ENCODE results near the gene NKX1-2. TPM values are rescaled to one million over a fixed set of nuclear protein-coding genes. Genes with fewer than 3 reads are reported as not detected.

NKX1-2 gene
- total and polyA plus RNA-seq, 5 donors from 2014 or later = not detected

DNA sequence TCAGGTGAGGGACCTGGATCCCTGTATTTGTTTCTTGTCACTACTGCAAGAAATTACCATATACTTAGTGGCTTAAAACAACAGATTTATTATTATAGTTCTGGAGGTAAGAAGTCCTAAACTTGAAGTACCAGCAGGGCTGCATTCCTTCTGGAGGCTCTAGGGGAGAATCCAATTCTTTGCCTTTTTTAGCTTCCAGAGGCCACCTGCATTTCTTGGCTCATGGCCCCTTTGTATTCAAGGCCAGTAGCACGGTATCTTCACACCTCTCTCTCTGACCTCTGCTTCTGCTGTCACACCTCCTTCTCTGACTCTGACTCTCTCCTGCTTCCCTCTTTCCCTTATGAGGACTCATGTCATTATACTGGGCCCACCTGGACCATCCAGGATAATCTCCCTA lies 9.6 kb upstream of the NKX1-2 start:
- Histone ChIP-seq H3K4me1 (ENCODE audit: control insufficient read depth, insufficient read depth, low read length, poor library complexity, severe bottlenecking) (peaks cover 12% of the 10 kb centered on the region), H3K36me3 (ENCODE audit: control insufficient read depth, insufficient read depth, low read length) (no peaks in the 10 kb centered on the region), H3K27ac (ENCODE audit: insufficient read depth, low read length, poor library complexity, severe bottlenecking) (no peak overlapping the region), H3K4me3 (ENCODE audit: low read depth, low read length) (no peak overlapping the region), H3K9me3 (ENCODE audit: control insufficient read depth in 2 of 2, low read length in 2 of 2) (no peaks in the 10 kb centered on the region), H3K27me3 (ENCODE audit: control insufficient read depth, insufficient read depth, low read length) (peaks cover 11% of the 10 kb centered on the region)
- ATAC-seq (ENCODE audit: low read depth in 2 of 2) (no peak), DNase-seq (no peak)
- Mint-ChIP-seq H3K4me1 (peaks cover 6 to 18% (median 10%) of the 10 kb centered on the region in 4 donors), H3K27ac (no peak overlapping the region), H3K36me3 (peaks cover 3% of the 10 kb centered on the region), H3K27me3 (peaks cover 47% of the 10 kb centered on the region), H3K9me3 (peaks cover 0 to 2% (median 0%) of the 10 kb centered on the region in 7 donors), H3K4me3 (peak overlapping the region in 1 of 4 donors; percentile 81)

GRCh38 chr10:124458889-124459288 lies 9.1 kb upstream of the NKX1-2 start:
- Histone ChIP-seq H3K4me3 (ENCODE audit: low read depth, low read length) (no peak overlapping the region), H3K9me3 (ENCODE audit: control insufficient read depth in 2 of 2, low read length in 2 of 2) (no peaks in the 10 kb centered on the region), H3K4me1 (ENCODE audit: control insufficient read depth, insufficient read depth, low read length, poor library complexity, severe bottlenecking) (peaks cover 10% of the 10 kb centered on the region), H3K27me3 (ENCODE audit: control insufficient read depth, insufficient read depth, low read length) (peaks cover 15% of the 10 kb centered on the region), H3K36me3 (ENCODE audit: control insufficient read depth, insufficient read depth, low read length) (no peaks in the 10 kb centered on the region), H3K27ac (ENCODE audit: insufficient read depth, low read length, poor library complexity, severe bottlenecking) (no peak overlapping the region)
- Mint-ChIP-seq H3K36me3 (peaks cover 3% of the 10 kb centered on the region), H3K27ac (no peak overlapping the region), H3K27me3 (peaks cover 49% of the 10 kb centered on the region), H3K4me1 (peaks cover 3 to 13% (median 6%) of the 10 kb centered on the region in 4 donors), H3K9me3 (peaks cover 0 to 2% (median 0%) of the 10 kb centered on the region in 7 donors), H3K4me3 (peak overlapping the region in 1 of 4 donors; percentile 81)
- ATAC-seq (ENCODE audit: low read depth in 2 of 2) (no peak), DNase-seq (no peak)

DNA sequence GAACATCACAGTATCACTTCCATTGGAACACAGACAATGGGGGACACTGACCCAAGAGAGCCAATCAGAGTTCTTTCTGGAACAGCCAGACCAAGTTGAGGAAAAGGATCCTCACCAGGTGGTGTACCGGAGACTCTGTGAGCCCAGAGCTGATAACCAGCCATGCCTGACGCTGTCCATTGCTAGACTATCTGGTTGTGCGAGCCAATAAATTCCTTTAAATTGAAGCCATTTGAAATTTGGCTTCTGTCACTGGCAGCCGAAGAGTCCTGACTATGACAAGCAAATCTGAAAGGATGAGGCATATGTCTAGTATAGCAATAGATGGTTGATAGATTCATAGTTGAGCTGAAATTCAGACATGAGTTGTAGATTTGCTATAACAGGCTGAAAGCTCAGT lies 8.6 kb upstream of the NKX1-2 start:
- no peaks in the 10 kb centered on the region for H3K9me3 ChIP-seq (ENCODE audit: control insufficient read depth in 2 of 2, low read length in 2 of 2)
- peaks cover 10% of the 10 kb centered on the region for H3K4me1 ChIP-seq (ENCODE audit: control insufficient read depth, insufficient read depth, low read length, poor library complexity, severe bottlenecking)
- H3K36me3 ChIP-seq (ENCODE audit: control insufficient read depth, insufficient read depth, low read length) = no peaks in the 10 kb centered on the region
- Mint-ChIP-seq H3K27ac (no peak overlapping the region), H3K4me3 (peak overlapping the region in 1 of 4 donors; percentile 81), H3K9me3 (peaks cover 0 to 2% (median 0%) of the 10 kb centered on the region in 7 donors), H3K4me1 (peaks cover 3 to 13% (median 6%) of the 10 kb centered on the region in 4 donors), H3K36me3 (peaks cover 3% of the 10 kb centered on the region), H3K27me3 (peaks cover 54% of the 10 kb centered on the region)
- H3K27ac ChIP-seq (ENCODE audit: insufficient read depth, low read length, poor library complexity, severe bottlenecking) = no peak overlapping the region
- DNase-seq (no peak), ATAC-seq (ENCODE audit: low read depth in 2 of 2) (no peak)
- H3K27me3 ChIP-seq (ENCODE audit: control insufficient read depth, insufficient read depth, low read length) = peaks cover 19% of the 10 kb centered on the region
- H3K4me3 ChIP-seq (ENCODE audit: low read depth, low read length) = no peak overlapping the region

DNA sequence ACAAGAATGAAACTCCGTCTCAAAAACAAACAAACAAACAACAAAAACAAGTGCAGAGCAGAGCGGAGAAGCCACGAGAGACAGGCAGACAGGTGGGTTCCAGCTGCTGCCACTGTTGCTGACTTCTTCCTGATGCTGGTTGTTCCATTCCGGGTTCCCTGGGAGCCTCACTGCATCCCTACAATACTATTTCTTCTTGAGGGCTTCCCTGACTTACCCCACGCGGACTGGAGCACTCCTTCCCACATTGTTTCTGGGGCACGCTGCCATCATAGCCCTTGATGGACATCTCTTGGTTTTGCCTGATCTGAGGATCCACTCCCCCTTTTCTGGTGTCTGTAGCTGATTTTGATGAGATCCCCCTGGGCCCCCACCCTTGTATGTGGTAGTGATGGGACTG lies 5.6 kb upstream of the NKX1-2 start:
- ATAC-seq (ENCODE audit: low read depth in 2 of 2) = no peak
- H3K36me3 ChIP-seq (ENCODE audit: control insufficient read depth, insufficient read depth, low read length) = no peaks in the 10 kb centered on the region
- peaks cover 3% of the 10 kb centered on the region for H3K36me3 Mint-ChIP-seq
- H3K9me3 Mint-ChIP-seq = peaks cover 0 to 2% (median 0%) of the 10 kb centered on the region in 7 donors
- H3K4me1 Mint-ChIP-seq = peaks cover 0 to 8% (median 2%) of the 10 kb centered on the region in 4 donors
- no peak overlapping the region for H3K4me3 Mint-ChIP-seq
- no peak for DNase-seq
- peaks cover 30% of the 10 kb centered on the region for H3K27me3 ChIP-seq (ENCODE audit: control insufficient read depth, insufficient read depth, low read length)
- no peak overlapping the region for H3K27ac ChIP-seq (ENCODE audit: insufficient read depth, low read length, poor library complexity, severe bottlenecking)
- no peak overlapping the region for H3K4me3 ChIP-seq (ENCODE audit: low read depth, low read length)
- no peak overlapping the region for H3K27ac Mint-ChIP-seq
- H3K9me3 ChIP-seq (ENCODE audit: control insufficient read depth in 2 of 2, low read length in 2 of 2) = no peaks in the 10 kb centered on the region
- peaks cover 79% of the 10 kb centered on the region for H3K27me3 Mint-ChIP-seq
- H3K4me1 ChIP-seq (ENCODE audit: control insufficient read depth, insufficient read depth, low read length, poor library complexity, severe bottlenecking) = no peaks in the 10 kb centered on the region

DNA sequence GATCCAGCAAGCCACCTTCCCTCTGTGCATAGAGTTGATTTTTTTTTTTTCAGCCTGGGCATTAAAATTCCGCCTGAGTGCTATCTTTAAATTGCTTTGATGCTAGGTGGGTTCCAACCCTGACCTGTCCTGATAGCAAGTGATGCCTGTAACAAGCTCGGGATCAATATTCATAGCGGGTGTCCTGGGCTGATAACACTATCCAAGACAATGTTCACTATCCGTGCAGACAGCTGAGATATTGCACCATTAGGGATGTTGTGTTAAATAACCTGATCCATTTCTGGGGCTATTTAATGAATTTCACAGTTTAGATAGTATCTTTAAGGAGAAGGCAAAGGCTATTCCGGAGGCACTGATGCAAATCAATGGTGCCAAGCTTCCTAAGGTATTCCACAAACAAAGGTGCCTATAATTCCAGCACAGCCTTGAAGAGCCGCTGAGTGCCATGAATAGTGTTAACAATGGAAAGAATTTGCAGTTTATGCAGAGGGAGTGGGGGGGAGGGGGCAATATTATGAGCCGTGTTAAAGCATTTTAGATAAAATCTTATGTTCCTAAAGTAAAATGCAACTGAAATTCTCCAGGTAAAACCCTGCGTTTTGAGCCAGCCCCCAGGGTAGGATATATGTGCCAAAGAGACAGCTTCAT lies 4.2 kb upstream of the NKX1-2 start:
- no peaks in the 10 kb centered on the region for H3K9me3 ChIP-seq (ENCODE audit: control insufficient read depth in 2 of 2, low read length in 2 of 2)
- peaks cover 35% of the 10 kb centered on the region for H3K27me3 ChIP-seq (ENCODE audit: control insufficient read depth, insufficient read depth, low read length)
- H3K4me3 ChIP-seq (ENCODE audit: low read depth, low read length) = no peak overlapping the region
- Mint-ChIP-seq H3K9me3 (peaks cover 0 to 2% (median 0%) of the 10 kb centered on the region in 7 donors), H3K4me3 (no peak overlapping the region), H3K4me1 (peaks cover 0 to 18% (median 4%) of the 10 kb centered on the region in 4 donors), H3K27ac (no peak overlapping the region), H3K36me3 (peaks cover 3% of the 10 kb centered on the region), H3K27me3 (peaks cover 83% of the 10 kb centered on the region)
- DNase-seq (no peak), ATAC-seq (ENCODE audit: low read depth in 2 of 2) (no peak)
- no peaks in the 10 kb centered on the region for H3K36me3 ChIP-seq (ENCODE audit: control insufficient read depth, insufficient read depth, low read length)
- H3K4me1 ChIP-seq (ENCODE audit: control insufficient read depth, insufficient read depth, low read length, poor library complexity, severe bottlenecking) = peaks cover 8% of the 10 kb centered on the region
- H3K27ac ChIP-seq (ENCODE audit: insufficient read depth, low read length, poor library complexity, severe bottlenecking) = no peak overlapping the region

DNA sequence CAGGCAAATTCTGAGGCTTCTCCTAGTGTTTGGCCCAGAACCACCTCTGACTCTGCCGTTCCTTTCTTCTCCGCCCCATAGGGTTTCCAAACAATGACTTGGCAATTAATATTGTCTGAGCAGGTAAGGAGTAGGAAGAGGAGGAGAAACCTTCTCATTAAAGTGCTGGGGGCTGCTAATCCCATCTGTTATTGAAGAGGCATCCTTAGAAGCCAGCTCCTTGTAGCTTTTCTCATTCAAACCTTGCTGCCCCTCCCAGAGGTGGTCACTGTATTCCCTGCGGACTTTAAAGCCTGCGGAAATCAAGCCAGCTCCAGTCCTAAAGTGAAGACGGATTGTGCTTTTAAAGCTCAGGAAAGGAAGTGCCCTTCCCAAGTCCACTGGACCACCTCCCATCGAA lies 1.4 kb upstream of the NKX1-2 start:
- ATAC-seq (ENCODE audit: low read depth in 2 of 2) = no peak
- Histone ChIP-seq H3K27ac (ENCODE audit: insufficient read depth, low read length, poor library complexity, severe bottlenecking) (no peak overlapping the region), H3K9me3 (ENCODE audit: control insufficient read depth in 2 of 2, low read length in 2 of 2) (no peaks in the 10 kb centered on the region), H3K36me3 (ENCODE audit: control insufficient read depth, insufficient read depth, low read length) (no peaks in the 10 kb centered on the region), H3K27me3 (ENCODE audit: control insufficient read depth, insufficient read depth, low read length) (peaks cover 39% of the 10 kb centered on the region), H3K4me3 (ENCODE audit: low read depth, low read length) (no peak overlapping the region), H3K4me1 (ENCODE audit: control insufficient read depth, insufficient read depth, low read length, poor library complexity, severe bottlenecking) (peaks cover 21% of the 10 kb centered on the region)
- peak overlapping the region in 1 of 4 donors; percentile 62 for H3K4me3 Mint-ChIP-seq
- peaks cover 88% of the 10 kb centered on the region for H3K27me3 Mint-ChIP-seq
- no peak overlapping the region for H3K27ac Mint-ChIP-seq
- H3K9me3 Mint-ChIP-seq = peaks cover 0 to 2% (median 0%) of the 10 kb centered on the region in 7 donors
- peaks cover 3% of the 10 kb centered on the region for H3K36me3 Mint-ChIP-seq
- DNase-seq = no peak
- peaks cover 0 to 29% (median 11%) of the 10 kb centered on the region in 4 donors for H3K4me1 Mint-ChIP-seq

- Histone ChIP-seq H3K4me1 (ENCODE audit: control insufficient read depth, insufficient read depth, low read length, poor library complexity, severe bottlenecking) (peaks cover 21% of the 10 kb centered on the region), H3K36me3 (ENCODE audit: control insufficient read depth, insufficient read depth, low read length) (no peaks in the 10 kb centered on the region), H3K9me3 (ENCODE audit: control insufficient read depth in 2 of 2, low read length in 2 of 2) (no peaks in the 10 kb centered on the region), H3K27ac (ENCODE audit: insufficient read depth, low read length, poor library complexity, severe bottlenecking) (no peak overlapping the region), H3K27me3 (ENCODE audit: control insufficient read depth, insufficient read depth, low read length) (peaks cover 44% of the 10 kb centered on the region), H3K4me3 (ENCODE audit: low read depth, low read length) (no peak overlapping the region)
- Mint-ChIP-seq H3K4me1 (peaks cover 0 to 29% (median 11%) of the 10 kb centered on the region in 4 donors), H3K27ac (no peak overlapping the region), H3K36me3 (peaks cover 3% of the 10 kb centered on the region), H3K4me3 (peak overlapping the region in 2 of 4 donors; percentile 28 to 62), H3K27me3 (peaks cover 88% of the 10 kb centered on the region), H3K9me3 (peaks cover 0 to 2% (median 0%) of the 10 kb centered on the region in 7 donors)
- ATAC-seq (ENCODE audit: low read depth in 2 of 2) = no peak
- no peak for DNase-seq
Measured at GRCh38 chr10:124450783-124451057, 885 bp upstream of the NKX1-2 start.

Measured in CD4-positive, CD25-positive, alpha-beta regulatory T cell (primary cell).